Measurements from ENCODE around the gene CCDC39. TPM values are rescaled to one million over a fixed set of nuclear protein-coding genes. Genes with fewer than 3 reads are reported as not detected.
A peak's percentile ranks its signal among the peaks of the same experiment; 100 is the strongest.
"Not testable (repeated sequence)": the region's sequence is repeated elsewhere in the genome, so short reads cannot be mapped to it uniquely, and the experiment has no call there.

The CCDC39 gene
- total RNA-seq, 1 experiment from 2014 or later = not detected

- no peak for DNase-seq (ENCODE audit: low read depth)
Measured at GRCh38 chr3:180624714-180625113, 54.6 kb downstream of the CCDC39 start.

GRCh38 chr3:180619723-180620122 is 59.6 kb downstream of the CCDC39 start:
- DNase-seq (ENCODE audit: low read depth) = peak; percentile 82

- not testable (repeated sequence) for DNase-seq (ENCODE audit: low read depth)
Measured at GRCh38 chr3:180618563-180618962, 60.7 kb downstream of the CCDC39 start.

GRCh38 chr3:180617049-180617448 is 62.2 kb downstream of the CCDC39 start:
- DNase-seq (ENCODE audit: low read depth) = peak; percentile 29

GRCh38 chr3:180615954-180616353 is 63.3 kb downstream of the CCDC39 start:
- DNase-seq (ENCODE audit: low read depth) = peak; percentile 5

- no peak for DNase-seq (ENCODE audit: low read depth)
Measured at GRCh38 chr3:180612364-180612763, 66.9 kb downstream of the CCDC39 start.

GRCh38 chr3:180611006-180611405 is 68.3 kb downstream of the CCDC39 start:
- no peak for DNase-seq (ENCODE audit: low read depth)

GRCh38 chr3:180601688-180602666 is 77.3 kb downstream of the CCDC39 start, which contains the start of gene TTC14:
Gene TTC14, plus strand, starts transcription at chr3:180602163. Its CDS starts 99 bp downstream, at chr3:180602262.
- peak; percentile 93 for DNase-seq (ENCODE audit: low read depth)

GRCh38 chr3:180600473-180600872 is 78.8 kb downstream of the CCDC39 start:
- no peak for DNase-seq (ENCODE audit: low read depth)

GRCh38 chr3:180595559-180595935 is 83.7 kb downstream of the CCDC39 start:
- DNase-seq (ENCODE audit: low read depth) = no peak

GRCh38 chr3:180594631-180595558 is 84.4 kb downstream of the CCDC39 start:
- peak; percentile 43 for DNase-seq (ENCODE audit: low read depth)

GRCh38 chr3:180593631-180594030 is 85.7 kb downstream of the CCDC39 start:
- DNase-seq (ENCODE audit: low read depth) = not testable (repeated sequence)

- no peak for DNase-seq (ENCODE audit: low read depth)
Measured at GRCh38 chr3:180590396-180590795, 88.9 kb downstream of the CCDC39 start.

GRCh38 chr3:180580934-180581333 is 98.4 kb downstream of the CCDC39 start:
- no peak for DNase-seq (ENCODE audit: low read depth)

- DNase-seq (ENCODE audit: low read depth) = no peak
Measured at GRCh38 chr3:180575571-180575970, 103.7 kb downstream of the CCDC39 start.

- DNase-seq (ENCODE audit: low read depth) = peak; percentile 6
Measured at GRCh38 chr3:180571831-180572598, 107.3 kb downstream of the CCDC39 start.

GRCh38 chr3:180570238-180570637 is 109.1 kb downstream of the CCDC39 start:
- DNase-seq (ENCODE audit: low read depth) = no peak

- DNase-seq (ENCODE audit: low read depth) = no peak
Measured at GRCh38 chr3:180564676-180565075, 114.6 kb downstream of the CCDC39 start.
